D721Med (cell line): Measurements from ENCODE around the gene KIAA0513.

Source experiments
- DNase-seq: peaks from one replicate; pipeline ENCODE4 v3.0.0; 2011; ENCODE audit warnings: low spot score; ENCODE audit not compliant: insufficient read length
- FAIRE-seq: peaks from 2 replicates; lab custom pipeline; 2011; peaks lifted over from hg19 to GRCh38; lab: Jason Lieb, UNC
- CTCF ChIP-seq: IDR thresholded peaks from 2 replicates; pipeline ENCODE4 v1.5.1; 2012; ENCODE audit warnings: mild to moderate bottlenecking, control low read depth; ENCODE audit not compliant: insufficient read depth; ENCODE audit errors: missing control alignments

The KIAA0513 gene

GRCh38 chr16:85037050-85037410, 9.4 kb downstream of the KIAA0513 start:
- DNase-seq (no peak), FAIRE-seq (no peak)
- no peak for TF ChIP-seq CTCF

GRCh38 chr16:85037721-85038120, 10.1 kb downstream of the KIAA0513 start:
- no peak for TF ChIP-seq CTCF
- no peak for FAIRE-seq
- DNase-seq = no peak

- FAIRE-seq (no peak), DNase-seq (no peak)
- TF ChIP-seq CTCF = no peak
These were observed 13.1 kb downstream of the KIAA0513 start for GRCh38 chr16:85040685-85041084.

DNA sequence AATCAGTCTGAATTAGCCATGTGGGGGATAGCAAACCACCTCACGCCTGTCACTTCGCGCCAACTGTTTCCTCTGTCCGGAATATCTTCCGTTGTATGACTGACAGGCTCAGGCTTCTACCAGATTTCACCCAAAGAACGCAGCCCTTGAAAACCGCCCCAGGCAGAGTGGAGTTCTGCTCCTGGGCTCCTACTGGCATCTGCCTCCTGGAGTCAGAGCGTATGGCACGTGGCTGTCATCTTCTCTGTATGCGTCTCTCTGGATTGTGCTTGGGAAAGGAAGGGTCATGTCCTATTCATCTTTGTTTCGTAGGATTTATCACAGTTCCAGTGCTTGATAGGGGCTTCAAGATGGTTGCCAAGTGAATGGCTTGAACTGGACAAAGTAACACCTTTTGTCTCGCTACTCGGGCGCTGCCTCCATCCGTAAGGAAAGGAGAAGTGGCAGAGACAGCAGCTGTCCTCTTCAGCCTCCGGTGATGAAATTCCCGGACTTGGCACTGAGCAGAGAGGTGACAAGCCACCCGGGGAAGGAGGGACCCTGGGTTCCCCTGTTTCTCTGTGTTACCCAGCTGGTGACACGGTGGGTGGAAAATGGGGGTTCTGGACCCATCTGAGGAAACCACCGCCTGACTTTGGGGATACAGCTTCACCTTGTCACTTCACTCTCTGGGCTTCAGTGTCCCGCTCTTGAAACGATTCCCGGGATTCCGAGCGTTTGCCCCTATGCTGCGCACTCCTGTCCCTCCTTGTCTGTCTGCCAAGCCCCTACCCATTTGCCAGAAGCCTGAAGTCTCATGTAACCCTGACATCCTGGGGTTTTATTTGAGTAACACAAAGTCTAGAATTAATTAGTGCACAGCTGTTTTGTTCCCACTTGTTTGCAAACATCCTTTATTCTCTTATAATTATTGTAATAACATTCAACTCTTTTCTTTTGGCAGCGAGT, 13.9 kb downstream of the KIAA0513 start:
- FAIRE-seq = no peak
- DNase-seq = no peak
- no peak for TF ChIP-seq CTCF

DNA sequence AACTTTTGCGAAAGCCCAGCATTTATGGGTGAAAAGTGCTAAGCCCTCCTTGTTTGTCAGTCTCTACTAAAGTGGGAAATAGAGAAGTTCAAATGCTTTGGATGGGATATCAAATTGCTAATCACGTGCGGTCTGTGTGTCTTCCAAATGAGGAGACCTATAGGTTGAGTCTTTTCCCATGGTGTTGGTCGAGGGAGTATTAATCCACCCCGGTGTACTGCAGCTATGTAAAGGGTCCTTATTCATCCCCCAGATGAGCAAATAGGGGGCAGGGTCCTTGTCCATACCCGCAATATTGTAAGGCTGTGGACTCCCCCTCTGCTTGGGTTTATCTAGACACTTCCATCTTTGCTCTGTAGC, 14.6 kb downstream of the KIAA0513 start:
- TF ChIP-seq CTCF = no peak
- FAIRE-seq = no peak
- no peak for DNase-seq

- no peak for DNase-seq
- TF ChIP-seq CTCF = no peak
- FAIRE-seq = no peak
These were observed 15.0 kb downstream of the KIAA0513 start for GRCh38 chr16:85042606-85043005.

DNA sequence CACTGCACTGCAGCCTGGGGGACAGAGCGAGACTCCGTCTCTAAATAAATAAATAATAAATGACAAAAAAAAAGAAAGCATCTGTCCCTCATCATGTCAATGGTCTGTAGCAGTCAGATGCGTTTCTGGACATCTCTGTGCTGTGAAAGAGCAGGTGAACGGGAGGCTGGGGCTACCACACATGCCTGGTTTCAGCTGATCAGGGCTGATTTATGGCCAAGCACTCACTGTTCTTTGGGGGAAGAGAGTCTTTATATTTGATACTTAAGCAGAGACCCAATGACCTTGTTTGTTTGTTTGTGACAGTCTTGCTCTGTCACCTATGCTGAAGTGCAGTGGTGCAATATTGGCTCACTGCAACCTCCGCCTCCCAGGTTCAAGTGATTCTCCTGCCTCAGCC, 17.5 kb downstream of the KIAA0513 start:
- FAIRE-seq (no peak), DNase-seq (no peak)
- TF ChIP-seq CTCF = no peak
